Endometrial microvascular endothelial cells (primary cell): ENCODE results near the gene EZH2. TPM values are rescaled to one million over a fixed set of nuclear protein-coding genes. Genes with fewer than 3 reads are reported as not detected.

Source experiments
- in situ Hi-C: cut with HindIII; loops from 2 replicates; pipeline ENCODE4 v1.10.0; 2017; ENCODE audit warnings: low sequenced_read_pairs, low pct_unique_long_range_greater_than_20kb; ENCODE audit errors: inconsistent ontology term
- total RNA-seq: library from RNA; depleted of rRNA; stranded (reverse); fragments of >200 nt; gene quantifications from one replicate; pipeline ENCODE4 v1.2.3, GENCODE V29; 2015; ENCODE audit errors: inconsistent ontology term

Gene EZH2
- total RNA-seq, 1 donor from 2014 or later, result 15.3 TPM

DNA sequence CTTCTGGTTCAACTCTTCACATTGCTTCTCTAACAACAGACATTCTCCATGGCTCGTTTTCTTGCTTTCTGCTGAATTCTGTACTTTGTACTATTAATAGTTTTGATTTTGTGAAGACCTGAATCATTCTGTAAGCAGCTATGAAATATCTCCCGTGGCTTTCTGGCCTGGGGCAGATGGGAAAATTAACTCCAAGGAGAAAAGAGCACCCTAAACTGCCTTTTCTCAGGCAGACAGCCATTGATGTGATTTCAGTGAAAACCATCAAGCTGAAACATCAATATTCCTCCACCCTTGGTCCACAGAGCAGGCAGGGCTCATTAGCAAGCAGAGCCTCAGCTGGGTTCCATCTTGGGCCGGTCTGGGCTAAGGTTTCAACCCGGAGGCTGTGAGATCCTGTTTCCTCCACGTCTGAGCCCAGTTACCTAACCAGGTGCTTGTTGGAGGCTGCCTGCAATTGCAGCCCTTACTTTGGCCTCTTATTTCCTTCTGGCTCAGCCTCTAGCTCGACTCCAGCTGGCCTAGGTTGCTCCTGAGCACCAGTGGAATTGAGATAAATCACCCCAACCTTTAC lies 21.1 kb upstream of the EZH2 start:
- in situ Hi-C loops, result no loop called here

DNA sequence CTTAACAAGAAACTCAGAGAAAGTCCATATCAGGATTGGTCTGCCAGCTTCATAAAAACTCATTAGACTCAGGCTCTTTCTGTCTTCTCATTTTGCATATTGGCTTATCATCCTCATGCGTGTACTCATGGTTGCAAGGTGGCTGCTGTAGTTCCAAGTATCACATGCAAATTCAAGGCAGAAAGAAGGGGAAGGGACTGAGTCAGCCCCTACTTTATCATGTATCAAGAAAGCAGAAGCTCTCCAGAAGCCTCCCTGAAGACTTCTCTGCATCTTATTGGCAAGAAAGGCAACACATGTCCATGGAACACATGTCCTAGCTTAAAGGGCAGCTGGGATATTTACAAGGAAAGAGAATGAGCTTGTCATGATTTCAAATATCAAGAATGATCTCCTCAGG lies 19.4 kb upstream of the EZH2 start:
- in situ Hi-C loops, result no loop called here

DNA sequence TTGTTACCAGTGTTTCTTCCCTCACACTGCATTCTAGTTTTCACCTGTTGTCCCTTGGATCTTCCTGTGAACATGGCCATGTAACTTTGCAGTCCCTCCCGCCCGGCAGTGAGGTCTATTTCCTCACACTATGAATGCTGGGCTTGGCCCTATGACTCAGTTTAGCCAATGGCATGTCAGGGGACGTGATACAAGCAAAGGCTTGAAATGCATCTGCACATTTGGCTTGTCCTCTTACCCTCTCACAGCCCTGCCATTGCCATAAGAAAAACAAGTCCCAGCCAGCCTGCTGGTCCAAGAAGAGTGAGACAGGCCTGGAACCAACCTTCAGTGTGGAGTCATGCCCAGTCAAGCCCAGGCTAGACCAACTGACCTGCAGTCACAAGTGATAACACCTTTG lies 17.1 kb upstream of the EZH2 start:
- in situ Hi-C loops, result no loop called here

DNA sequence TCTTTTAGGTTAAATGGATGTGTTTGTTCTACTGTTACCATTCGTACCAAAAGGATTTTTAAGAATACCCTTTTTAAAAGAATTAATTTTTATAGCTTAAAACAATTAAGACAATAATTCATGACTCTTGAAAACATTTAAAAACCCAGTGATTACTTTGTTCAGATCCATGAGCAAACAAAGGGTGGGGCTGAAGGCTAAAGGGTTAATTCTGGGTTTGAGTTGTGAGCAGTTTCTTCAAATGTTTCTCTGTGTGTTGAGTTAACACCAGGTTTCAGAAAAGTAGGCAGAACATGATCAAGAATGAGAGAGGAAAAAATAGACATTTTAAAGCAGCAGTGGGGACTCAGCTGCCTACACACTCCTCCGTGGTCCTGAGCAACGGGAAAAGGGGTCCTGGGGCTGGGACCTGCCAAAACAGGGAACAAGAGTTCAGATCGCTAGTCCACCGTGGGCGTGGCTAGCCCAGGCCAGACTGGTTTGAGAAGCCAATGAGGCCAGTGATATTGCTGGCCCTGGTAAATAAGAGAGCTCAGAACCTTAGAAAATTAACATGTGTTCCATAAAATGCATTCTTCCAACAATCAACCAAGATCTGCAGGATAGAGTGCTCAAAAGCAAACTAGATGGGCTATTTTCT lies 14.9 kb upstream of the EZH2 start:
- in situ Hi-C loops, result no loop called here

DNA sequence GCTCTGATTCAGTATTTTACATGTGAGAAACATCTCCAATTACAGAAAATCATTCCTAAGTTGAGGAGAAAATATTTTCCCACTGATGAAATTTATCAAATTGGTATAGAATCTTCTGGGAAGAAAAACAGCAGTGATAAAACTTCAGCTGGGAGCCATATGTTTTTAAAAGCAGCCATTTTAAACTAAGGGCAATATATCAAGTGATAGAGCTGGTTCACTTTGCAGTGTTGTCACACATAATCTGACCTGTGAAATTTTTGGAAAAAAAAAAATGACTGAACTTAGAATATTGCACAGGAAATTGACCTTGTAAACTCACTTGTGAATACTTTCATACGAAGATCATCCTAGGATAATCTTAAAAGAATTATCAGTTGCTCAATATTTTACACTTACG lies 10.5 kb upstream of the EZH2 start:
- in situ Hi-C loops, result no loop called here

DNA sequence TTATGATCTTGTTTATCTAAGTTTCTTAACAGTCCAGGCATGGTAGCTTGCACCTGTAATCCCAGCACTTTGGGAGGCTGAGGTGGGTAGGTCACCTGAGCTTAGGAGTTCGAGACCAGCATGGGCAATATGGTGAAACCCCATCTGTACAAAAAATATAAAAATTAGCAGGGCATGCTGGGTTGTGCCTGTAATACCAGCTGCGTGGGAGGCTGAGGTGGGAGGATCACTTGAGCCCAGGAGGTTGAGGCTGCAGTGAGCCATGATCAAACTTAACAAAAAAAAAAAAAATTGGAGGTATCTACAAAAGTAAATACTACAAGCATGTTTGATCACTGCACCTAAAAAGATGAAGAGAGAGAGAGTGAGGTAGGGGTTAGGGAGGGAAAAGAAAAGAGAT lies 9.0 kb upstream of the EZH2 start:
- in situ Hi-C loops, result no loop called here

DNA sequence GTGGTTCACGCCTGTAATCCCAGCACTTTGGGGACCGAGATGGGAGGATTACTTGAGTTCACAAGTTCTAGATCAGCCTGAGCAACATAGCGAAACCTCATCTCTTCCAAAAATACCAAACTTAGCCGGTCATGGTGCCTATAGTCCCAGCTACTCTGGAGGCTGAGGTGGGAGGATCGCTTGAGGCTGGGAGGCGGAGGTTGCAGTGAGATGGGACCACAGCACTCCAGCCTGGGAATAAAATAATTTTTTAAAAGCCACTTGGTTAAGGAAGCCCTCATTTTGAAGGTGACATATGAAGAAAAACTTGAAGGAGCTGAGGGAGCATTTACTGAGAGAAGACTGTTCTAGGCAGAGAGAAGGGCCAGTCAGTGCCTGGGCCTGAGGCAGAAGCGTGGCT lies 4.2 kb upstream of the EZH2 start:
- in situ Hi-C loops, result no loop called here

DNA sequence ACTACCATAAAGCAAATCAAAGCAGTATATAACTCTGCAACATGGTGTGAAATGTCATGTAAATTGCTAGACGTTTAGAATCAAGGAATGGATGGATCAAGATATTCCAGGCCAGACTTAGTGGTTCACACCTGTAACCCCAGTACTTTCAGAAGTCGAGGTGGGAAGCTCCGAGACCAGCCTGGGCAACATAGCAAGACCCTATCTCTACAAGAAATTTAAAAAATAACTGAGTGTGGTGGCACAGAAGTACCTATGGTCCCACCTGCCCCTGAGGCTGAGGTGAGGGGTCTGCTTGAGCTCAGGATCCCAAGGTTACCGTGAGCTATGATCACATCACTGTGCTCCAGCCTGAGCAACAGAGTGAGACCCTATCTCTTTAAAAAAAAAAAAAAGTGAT lies 2.8 kb upstream of the EZH2 start:
- in situ Hi-C loops, result no loop called here

DNA sequence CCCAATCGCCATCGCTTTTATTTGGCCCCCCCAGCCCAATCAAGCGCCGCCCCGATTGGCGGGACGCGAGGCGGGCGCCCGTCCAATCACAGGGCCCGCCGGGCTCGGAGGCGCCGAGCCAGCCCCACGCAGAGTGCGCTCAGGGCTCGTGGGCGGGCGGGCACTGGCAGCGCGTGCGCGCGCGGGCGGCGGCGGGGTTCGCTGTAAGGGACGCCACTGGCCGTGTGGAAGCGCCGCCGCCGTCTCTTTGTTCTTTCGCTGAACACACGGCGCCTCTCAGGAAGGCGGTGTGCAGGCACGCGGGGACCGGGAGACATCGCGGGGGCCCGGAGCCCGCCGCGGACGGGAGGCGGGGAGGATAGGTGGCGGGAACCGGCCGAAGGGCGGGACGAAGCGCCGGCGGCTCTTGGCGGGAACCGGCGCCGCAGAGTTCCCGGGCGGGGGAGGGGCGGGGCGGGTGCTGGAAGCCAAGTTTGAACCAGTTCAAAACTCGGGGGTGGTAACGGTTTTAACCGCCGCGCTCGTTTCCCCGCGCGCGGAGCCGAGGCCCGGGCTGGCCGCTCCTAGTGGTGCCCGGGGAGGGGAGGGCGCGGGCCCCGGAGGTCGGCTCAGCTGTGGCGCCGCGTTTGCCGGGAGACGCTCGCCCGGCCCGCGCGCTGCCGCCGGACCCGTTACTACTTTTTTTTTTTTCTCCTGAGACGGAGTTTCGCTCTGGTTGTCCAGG lies 370 bp upstream of the EZH2 start:
- in situ Hi-C loops, result no loop called here

DNA sequence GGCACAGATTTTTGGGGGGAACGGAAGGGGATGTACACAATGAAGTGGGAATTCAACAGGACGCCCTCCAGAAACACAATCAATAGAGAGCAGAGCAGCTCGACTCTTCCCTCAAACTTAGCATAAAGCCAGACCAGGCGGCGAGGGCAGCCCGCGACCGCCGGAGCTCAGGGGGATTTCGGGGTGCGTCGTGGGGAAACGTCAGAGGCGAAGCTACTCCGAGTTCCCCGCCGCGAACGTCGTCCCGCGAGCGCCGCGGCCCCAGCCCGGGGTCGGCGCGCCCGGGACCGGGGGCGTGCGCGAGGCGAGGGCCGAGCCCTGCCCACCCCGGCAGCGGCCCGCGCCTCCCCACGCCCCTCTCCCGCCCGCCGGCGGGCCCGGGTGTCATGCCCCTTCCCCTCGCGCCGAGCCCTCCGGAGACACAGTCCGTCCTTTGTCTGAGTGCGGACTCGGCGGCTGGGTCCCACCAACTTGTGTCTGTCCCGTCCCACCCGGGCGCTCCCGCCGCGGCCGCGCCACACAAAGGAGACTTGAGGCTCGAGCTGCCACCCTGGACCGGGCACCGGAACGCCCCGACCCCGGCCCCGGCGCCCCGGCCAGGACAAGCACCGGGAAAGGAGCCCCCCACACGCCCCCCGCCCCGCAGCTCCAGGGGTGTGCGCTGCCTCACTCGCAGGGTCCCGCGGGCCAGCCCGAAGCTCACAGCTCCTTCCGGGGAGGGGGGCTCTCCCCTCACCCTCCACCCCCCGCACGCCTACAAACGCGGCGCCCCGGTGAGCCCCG lies 634 bp downstream of the EZH2 start:
- in situ Hi-C loops, result no loop called here

DNA sequence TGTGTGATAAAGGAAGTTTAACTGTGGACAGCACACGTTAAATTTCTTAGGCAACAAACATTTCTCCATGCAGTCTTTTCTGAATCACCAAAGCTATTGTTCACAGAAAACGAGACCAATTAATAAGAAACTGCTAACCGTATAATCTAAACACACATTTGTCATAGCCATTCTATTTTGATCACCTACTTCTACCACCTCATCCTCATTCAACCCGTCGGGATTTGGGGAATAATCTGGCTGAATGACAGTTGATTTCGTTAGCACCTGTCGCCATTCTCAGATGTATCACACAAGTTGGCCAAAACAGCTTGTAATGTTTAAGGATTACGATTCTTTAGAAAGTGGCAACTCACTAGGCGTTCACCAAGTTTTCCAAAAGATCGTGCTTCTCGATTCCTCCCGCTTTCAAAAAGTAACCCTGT lies 1.2 kb downstream of the EZH2 start:
- in situ Hi-C loops, result no loop called here

DNA sequence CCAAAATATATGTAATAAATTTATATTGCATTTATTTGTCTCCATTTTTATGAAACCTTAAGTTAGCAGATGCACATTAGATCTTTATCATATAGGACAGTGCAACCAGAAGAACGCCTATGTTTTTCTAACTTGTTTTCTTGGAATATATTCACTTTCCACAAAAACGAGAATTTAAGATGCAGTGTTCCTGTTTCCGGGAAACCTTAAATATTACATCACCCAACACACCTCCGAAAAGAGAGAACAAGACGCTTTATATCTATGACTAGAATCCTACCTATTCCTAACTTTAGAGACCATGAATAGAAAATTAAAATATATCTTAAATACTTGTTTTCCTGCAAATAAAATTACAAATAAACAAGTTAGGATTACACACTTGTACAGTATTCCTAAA lies 1.9 kb downstream of the EZH2 start:
- in situ Hi-C loops, result no loop called here

DNA sequence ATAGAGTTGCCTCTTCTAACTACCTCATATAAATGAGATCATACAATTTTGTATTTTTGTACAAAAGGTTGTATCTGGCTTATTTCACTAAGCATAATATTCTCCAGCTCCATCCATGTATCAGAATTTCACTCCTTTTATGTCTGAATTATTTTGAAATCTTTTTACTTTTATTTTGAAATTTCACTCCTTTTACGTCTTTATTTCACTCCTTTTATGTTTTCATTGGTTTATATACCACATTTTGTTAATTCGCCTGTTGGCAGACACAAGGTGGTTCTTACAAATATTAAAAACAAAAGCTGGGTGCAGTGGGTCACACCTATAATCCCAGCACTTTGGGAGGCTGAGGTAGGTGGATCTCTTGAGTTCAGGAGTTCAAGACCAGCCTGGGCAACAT lies 5.8 kb downstream of the EZH2 start:
- in situ Hi-C loops, result no loop called here

DNA sequence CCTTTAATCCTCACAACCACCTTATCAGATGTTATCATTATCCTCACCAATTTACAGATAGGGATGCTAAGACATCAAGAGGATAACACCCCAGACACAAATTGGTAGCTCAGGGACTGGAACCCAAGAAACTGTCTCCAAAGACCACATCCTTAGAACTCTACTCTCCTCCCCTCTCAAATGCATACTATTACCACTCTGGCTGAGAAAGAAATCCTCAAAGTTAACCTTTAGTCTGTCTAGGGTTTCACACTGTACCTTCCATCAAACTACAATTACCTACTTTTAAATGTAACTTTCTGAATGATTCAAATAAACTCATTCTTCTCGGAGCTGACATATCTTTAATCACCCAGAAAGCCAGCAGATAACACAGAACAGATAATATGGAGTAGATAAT lies 6.6 kb downstream of the EZH2 start:
- in situ Hi-C loops, result no loop called here

DNA sequence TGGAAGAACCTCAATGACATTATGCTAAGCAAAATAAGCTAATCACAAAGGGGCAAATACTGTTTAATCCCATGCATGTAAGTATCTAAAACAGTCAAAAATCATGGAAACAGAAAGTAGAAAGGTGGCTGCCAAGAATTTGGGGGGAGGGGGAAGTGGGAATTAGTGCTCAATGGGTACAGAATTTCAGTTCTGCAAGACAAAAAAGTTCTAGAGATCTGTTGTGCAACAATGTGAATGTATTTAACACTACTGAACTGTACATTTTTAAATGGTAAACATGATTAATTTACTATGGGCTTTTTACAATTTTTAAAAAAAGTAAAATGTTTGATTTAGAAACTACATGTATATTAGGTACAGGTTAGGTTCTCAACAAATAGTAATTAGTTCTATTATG lies 11.9 kb downstream of the EZH2 start:
- in situ Hi-C loops, result no loop called here

DNA sequence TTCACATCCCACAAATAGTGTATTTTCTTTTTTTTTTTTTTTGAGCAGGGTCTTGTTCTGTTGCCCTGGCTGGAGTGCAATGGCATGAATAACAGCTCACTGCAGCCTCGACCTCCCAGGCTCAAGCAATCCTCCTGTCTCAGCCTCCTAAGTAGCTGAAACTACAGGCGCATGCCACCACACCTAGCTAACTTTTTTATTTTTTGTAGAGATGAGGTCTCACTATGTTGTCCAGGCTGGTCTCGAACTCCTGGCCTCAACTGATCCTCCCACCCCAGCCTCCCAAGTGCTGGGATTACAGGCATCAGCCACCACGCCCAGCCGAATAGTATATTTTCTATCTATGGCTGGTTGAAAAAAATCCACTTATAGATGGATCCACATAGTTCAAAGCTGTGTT lies 12.5 kb downstream of the EZH2 start:
- in situ Hi-C loops, result no loop called here

DNA sequence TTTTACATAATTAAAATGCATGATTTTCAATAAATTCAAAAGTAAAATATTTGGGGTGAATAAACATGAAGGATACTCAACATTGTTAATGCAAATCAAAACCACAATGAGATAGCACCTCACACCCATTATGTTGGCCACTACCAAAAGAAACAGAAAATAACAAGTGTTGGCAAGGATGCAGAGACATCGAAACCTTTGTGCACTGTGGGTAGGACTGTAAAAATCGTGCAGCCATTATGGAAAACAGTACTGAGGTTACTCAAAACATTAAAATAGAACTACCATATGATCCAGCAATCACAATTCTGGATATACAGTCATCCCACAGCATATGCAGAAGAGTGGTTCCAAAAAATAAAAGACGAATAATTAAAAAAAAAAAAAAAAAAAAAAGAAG lies 13.1 kb downstream of the EZH2 start:
- in situ Hi-C loops, result no loop called here

DNA sequence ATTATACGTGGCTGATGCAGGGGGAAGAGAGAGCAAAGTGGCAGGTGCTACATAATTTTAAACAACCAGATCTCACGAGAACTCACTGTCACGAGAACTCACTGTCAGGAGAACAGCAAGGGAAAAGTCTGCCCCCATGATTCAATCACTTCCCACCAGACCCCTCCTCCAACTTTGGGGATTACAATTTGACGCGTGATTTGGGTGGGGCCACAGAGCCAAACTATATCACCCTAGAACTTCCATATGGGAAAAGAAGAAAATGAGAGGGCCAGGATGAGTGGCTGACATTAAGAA lies 15.8 kb downstream of the EZH2 start:
- in situ Hi-C loops, result no loop called here

DNA sequence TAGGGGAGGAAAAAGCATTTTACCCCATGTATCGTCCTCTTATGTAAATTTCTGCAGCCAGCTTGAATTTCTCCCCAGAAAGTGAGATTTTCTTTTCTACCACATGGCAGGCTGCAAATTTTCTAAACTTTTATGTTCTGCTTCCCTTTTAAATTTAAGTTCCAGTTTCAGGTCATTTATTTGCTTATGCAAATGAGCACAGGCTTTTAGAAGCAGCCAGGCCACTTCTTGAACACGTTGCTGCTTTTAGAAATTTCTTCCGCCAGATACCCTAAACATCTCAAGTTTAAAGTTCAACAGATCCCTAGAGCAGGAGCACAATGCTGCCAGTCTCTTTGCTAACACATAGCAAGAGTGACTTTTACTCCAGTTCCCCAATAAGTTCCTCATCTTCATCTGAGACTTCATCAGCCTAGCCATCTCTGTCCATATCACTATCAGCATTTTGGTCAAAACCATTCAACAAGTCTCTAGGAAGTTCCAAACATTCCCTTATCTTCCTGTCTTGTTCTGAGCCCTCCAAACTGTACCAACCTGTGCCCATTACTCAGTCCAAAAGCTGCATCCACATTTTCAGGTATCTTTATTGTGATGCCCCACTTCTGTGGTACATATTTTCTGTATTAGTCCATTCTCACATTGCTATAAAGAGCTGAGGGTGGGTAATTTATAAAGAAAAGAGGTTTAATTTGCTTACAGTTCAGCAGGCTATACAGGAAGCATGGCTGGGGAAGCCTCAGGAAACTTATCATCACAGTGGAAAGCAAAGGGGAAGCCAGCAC lies 16.3 kb downstream of the EZH2 start:
- in situ Hi-C loops, result no loop called here
